ENCODE measurements around the gene NTF3.

- no peak for TF ChIP-seq EZH2 (IDR thresholded peaks at IDR 0.05; ENCODE audit: borderline replicate concordance, insufficient read depth, low read depth, low read length, poor library complexity, severe bottlenecking)
- TF ChIP-seq CTCF (IDR thresholded peaks at IDR 0.05) = no peak
Observed at GRCh38 chr12:5511256-5511643, 79.3 kb downstream of the NTF3 start.

Measured in B cell (primary cell).